Small intestine (tissue), 7 donors: ENCODE results near the gene TTC34. TPM values are rescaled to one million over a fixed set of nuclear protein-coding genes. Genes with fewer than 3 reads are reported as not detected.

Experiments
- DNase-seq, 2 donors: peaks; one replicate each; pipeline versions ENCODE4 v3.0.0 to v3.0.0-alpha.2; 2013
- FAIRE-seq: peaks from 2 replicates; lab custom pipeline; 2012; peaks lifted over from hg19 to GRCh38; lab: Jason Lieb, UNC
- H3K27ac ChIP-seq, 3 donors: one replicate each; pipeline ENCODE4 v1.5.1; 2013; ENCODE audit warnings: low read length in 2 of 3, mild to moderate bottlenecking in 2 of 3, control low read depth in 1 of 3, inconsistent platforms in 1 of 3, low read depth in 1 of 3, moderate library complexity in 1 of 3
- H3K27me3 ChIP-seq, 3 donors: one replicate each; pipeline ENCODE4 v1.6.1; 2013; ENCODE audit warnings: low read length in 3 of 3, inconsistent platforms in 1 of 3; ENCODE audit not compliant: control insufficient read depth in 3 of 3, insufficient read depth in 3 of 3
- H3K36me3 ChIP-seq, 3 donors: one replicate each; pipeline ENCODE4 v1.6.1; 2013; ENCODE audit warnings: low read length in 3 of 3, inconsistent platforms in 1 of 3, low read depth in 1 of 3, mild to moderate bottlenecking in 1 of 3, moderate library complexity in 1 of 3; ENCODE audit not compliant: control insufficient read depth in 3 of 3, insufficient read depth in 2 of 3
- H3K4me1 ChIP-seq, 3 donors: one replicate each; pipeline ENCODE4 v1.6.1; 2013; ENCODE audit warnings: low read length in 2 of 3, inconsistent platforms in 1 of 3, low read depth in 1 of 3, mild to moderate bottlenecking in 1 of 3, moderate library complexity in 1 of 3; ENCODE audit not compliant: control insufficient read depth in 3 of 3, insufficient read depth in 2 of 3
- H3K4me3 ChIP-seq, 3 donors: one replicate each; pipeline ENCODE4 v1.5.1; 2013; ENCODE audit warnings: low read length in 3 of 3, control low read depth in 1 of 3, inconsistent platforms in 1 of 3, low read depth in 1 of 3, mild to moderate bottlenecking in 1 of 3, moderate library complexity in 1 of 3
- H3K9me3 ChIP-seq, 2 donors: one replicate each; pipeline ENCODE4 v1.6.1; 2013; ENCODE audit warnings: low read depth in 1 of 2, low read length in 1 of 2; ENCODE audit not compliant: control insufficient read depth in 2 of 2, insufficient read depth in 1 of 2
- WGBS, 3 donors: extraction: QIAGEN DNeasy Blood & Tissue Kit; methylation state at CpG; one replicate each; pipeline ENCODE4 v1.1.7; 2013; 5-methylcytosine and 5-hydroxymethylcytosine counted together
- polyA plus RNA-seq, 4 donors: library from polyadenylated mRNA; stranded (reverse) in 3 of 4; unstranded in 1 of 4; fragments of 200-250 nt in 3 of 4; fragments of 120-200 nt in 1 of 4; gene quantifications; one replicate each; pipeline versions ENCODE4 v1.2.1 to v1.2.3, GENCODE V29; 2013
- donor health status: healthy with polysubstance abuse.
- donor health status: control.
- donor health status: control.
- donor health status: Bipolar disorder and iron deficiency.
- donor health status: healthy.

The TTC34 gene
- polyA plus RNA-seq, 4 donors: 0.22 to 1.9 TPM; not detected in 2

DNA sequence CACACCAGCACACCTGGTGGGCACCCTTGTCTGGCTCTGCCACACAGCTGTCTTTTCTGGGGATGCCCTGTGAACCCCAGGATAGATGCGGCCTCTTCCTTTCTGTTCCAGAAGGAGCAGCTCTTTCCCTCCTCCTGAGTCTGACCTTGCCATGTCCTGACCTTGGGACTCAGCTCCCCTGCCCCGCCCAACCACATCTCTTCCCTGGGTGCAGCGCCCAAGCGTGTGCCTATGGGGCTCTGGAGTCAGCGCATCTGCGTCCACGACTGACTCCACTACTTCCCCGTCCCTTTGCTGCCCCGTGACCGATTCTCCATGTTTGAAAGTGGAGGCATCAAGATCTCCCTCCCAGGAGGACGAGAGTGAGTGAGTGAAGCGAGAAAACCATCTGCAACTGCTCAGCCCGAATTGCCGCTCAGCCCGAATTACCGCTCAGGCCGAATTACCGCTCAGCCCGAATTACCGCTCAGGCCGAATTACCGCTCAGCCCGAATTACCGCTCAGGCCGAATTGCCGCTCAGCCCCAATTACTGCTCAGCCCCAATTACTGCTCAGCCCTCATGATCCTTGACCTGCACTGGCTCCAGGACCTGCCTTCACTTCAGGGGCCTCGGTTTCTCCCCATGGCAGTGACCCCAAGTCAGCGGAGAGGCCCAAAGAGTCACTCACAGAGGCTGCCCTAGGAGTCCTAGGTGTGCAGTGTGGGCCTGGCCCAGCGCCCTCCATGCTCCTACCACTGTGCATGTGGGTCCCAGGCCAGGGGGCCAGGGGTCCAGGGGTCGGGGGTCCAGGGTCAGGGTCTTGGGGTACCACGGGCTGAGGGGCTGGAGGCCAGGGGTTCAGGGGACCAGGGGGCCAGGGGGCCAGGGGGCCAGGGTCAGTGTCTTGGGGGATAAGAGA is 18.6 kb upstream of the TTC34 start:
- 85 to 92% (median 87%) methylated on average over 31 of the region's 31 CpGs for WGBS, 3 donors
- DNase-seq (no peak), FAIRE-seq (no peak)

DNA sequence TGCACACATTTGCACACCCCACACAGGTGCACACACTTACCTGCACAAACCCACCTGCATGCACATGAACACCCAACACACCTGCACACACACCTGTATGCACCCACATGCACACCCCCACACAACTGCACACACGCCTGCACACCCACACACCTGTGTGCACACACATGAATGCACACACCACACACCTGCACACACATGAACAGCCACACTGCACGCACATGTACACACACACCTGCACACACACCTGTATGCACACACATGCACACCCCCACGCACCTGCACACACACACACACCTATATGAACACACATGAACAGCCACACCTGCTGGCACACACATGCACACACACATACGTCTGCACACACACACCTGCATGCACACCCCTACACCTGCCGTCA is 17.9 kb upstream of the TTC34 start:
- Histone ChIP-seq H3K27me3 (no peaks in the 10 kb centered on the region), H3K9me3 (no peaks in the 10 kb centered on the region), H3K4me1 (no peaks in the 10 kb centered on the region), H3K4me3 (no peak overlapping the region), H3K36me3 (no peaks in the 10 kb centered on the region), H3K27ac (no peak overlapping the region)
- FAIRE-seq: no peak
- DNase-seq: no peak
- 80 to 86% (median 81%) methylated on average over 5 of the region's 5 CpGs for WGBS, 3 donors

More for the DNA sequence above, 18.6 kb upstream of the TTC34 start:
- Histone ChIP-seq H3K36me3 (no peaks in the 10 kb centered on the region), H3K4me3 (no peak overlapping the region), H3K27ac (no peak overlapping the region), H3K9me3 (no peaks in the 10 kb centered on the region), H3K4me1 (no peaks in the 10 kb centered on the region), H3K27me3 (no peaks in the 10 kb centered on the region)

DNA sequence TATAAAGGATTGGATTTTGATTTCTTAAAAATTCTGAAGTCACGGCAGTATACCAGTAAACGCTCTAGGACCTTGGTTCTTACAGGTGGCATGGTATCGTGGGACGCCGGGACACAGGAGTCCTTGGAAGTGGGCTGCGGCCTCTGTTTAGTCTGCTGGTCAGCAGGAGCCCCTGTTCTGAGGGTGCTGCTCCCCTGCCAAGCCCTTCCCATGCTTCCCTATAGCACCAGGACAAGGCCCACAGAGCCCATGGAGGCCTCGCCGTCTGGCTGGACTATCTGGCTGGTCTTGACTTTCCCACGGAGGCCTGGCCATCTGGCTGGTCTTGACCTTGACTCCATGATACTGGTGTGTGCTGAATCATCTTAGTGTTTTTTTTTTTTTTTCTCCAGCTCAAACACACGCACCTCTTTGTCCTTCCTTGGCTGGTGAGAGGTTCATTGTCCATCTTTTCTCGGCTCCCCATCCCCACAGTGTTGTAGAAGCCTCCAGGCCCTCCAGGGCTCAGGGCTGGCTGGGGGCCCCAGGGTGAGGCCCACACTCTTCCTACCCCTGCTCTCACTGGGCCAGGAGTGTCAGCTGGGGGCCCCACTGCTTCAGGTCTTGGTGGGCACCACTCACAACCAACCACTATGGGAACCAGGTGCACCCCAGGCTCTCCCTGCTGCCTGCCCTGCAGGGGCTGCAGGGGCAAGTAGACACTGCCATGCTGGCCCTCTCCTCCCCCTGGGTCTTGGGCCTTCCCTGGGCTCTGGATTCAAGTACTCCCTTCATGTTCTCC is 16.5 kb upstream of the TTC34 start:
- WGBS, 3 donors: 70 to 87% (median 86%) methylated on average over 11 of the region's 11 CpGs
- no peaks in the 10 kb centered on the region for H3K27me3 ChIP-seq

DNA sequence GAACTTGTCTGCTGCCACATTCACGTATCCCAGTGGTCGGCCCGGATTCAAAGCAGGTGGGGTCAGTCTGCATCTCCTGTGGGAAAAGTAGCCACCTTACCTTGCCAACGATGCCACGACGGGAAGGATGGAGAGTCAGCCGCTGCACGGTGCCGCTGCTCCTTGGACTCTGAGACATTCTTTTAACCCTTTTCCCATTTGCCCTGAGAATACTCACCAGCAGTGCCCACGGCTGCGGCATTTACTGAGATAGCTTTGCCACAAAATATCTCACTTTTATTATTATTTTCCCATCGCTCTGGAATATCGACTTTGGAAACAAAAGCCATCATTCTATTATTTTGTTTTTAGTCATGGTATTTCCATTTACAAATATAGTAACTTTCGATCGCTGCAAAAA is 15.3 kb upstream of the TTC34 start:
- Histone ChIP-seq H3K27ac (no peak overlapping the region), H3K36me3 (no peaks in the 10 kb centered on the region), H3K27me3 (no peaks in the 10 kb centered on the region), H3K4me1 (no peaks in the 10 kb centered on the region), H3K4me3 (no peak overlapping the region), H3K9me3 (peaks cover 0 to 6% of the 10 kb centered on the region in 2 donors)
- no peak for FAIRE-seq
- WGBS, 3 donors: 81 to 87% (median 83%) methylated on average over 15 of the region's 15 CpGs
- no peak for DNase-seq

More for the DNA sequence above, 16.5 kb upstream of the TTC34 start:
- FAIRE-seq (no peak), DNase-seq (no peak)
- no peak overlapping the region for H3K27ac ChIP-seq
- no peaks in the 10 kb centered on the region for H3K9me3 ChIP-seq
- no peak overlapping the region for H3K4me3 ChIP-seq
- no peaks in the 10 kb centered on the region for H3K4me1 ChIP-seq
- H3K36me3 ChIP-seq: no peaks in the 10 kb centered on the region

DNA sequence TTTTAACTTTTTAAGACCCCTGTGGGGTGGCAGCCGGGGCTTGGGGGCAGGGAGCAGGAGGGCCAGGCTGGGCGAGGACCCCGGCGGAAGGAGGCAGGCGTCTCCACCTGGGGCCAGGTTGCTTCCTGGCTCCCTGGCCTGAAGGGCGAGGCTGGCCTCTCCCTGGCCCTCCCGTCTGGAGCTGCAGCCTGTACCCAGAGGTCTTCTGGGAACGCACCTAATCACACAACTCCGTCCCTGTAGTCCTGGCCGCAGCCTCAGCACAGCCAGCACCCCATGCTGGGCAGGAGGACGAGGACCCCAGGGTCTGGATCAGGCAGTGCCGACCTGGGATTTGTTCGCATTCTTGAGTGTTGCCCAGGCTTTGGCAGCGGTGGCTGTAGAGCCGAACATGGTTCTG is 14.1 kb upstream of the TTC34 start:
- Histone ChIP-seq H3K4me1 (no peaks in the 10 kb centered on the region), H3K27ac (no peak overlapping the region), H3K9me3 (peaks cover 0 to 6% of the 10 kb centered on the region in 2 donors), H3K4me3 (no peak overlapping the region), H3K27me3 (no peaks in the 10 kb centered on the region), H3K36me3 (no peaks in the 10 kb centered on the region)
- DNase-seq: no peak
- FAIRE-seq: no peak
- 44 to 66% (median 65%) methylated on average over 15 of the region's 15 CpGs for WGBS, 3 donors

DNA sequence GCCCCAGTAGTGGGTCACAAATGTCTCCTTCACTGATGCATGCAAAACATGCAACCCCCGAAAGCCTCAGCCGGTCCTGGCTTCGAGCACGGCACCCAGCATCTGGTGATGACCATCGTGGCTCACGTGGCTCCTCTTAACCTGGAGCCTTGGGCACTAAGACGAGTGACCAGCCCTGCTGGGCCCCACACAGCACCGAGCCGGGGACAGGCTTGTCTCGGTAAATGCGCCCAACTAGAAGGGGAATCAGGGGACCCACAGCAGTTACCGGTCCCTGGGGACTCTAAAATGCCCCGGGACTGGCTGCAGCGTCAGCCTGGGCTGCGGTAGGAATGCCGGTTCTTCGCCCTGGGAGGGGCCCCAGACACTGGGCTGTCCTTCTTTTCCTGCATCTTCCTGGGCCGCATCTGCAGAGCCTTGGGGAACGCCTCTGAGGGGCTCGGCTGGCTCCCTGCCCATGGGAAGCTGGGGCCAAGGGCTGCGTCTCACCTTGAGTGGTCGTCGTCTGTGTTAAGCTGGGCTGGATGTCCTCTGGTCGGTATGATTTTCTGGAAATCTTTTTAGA is 13.1 kb upstream of the TTC34 start:
- H3K36me3 ChIP-seq: no peaks in the 10 kb centered on the region
- no peak for FAIRE-seq
- peaks cover 0 to 6% of the 10 kb centered on the region in 2 donors for H3K9me3 ChIP-seq
- no peaks in the 10 kb centered on the region for H3K4me1 ChIP-seq
- WGBS, 3 donors: 86 to 89% (median 88%) methylated on average over 23 to 24 of the region's 24 CpGs
- H3K4me3 ChIP-seq: no peak overlapping the region
- H3K27me3 ChIP-seq: no peaks in the 10 kb centered on the region
- no peak for DNase-seq
- no peak overlapping the region for H3K27ac ChIP-seq

DNA sequence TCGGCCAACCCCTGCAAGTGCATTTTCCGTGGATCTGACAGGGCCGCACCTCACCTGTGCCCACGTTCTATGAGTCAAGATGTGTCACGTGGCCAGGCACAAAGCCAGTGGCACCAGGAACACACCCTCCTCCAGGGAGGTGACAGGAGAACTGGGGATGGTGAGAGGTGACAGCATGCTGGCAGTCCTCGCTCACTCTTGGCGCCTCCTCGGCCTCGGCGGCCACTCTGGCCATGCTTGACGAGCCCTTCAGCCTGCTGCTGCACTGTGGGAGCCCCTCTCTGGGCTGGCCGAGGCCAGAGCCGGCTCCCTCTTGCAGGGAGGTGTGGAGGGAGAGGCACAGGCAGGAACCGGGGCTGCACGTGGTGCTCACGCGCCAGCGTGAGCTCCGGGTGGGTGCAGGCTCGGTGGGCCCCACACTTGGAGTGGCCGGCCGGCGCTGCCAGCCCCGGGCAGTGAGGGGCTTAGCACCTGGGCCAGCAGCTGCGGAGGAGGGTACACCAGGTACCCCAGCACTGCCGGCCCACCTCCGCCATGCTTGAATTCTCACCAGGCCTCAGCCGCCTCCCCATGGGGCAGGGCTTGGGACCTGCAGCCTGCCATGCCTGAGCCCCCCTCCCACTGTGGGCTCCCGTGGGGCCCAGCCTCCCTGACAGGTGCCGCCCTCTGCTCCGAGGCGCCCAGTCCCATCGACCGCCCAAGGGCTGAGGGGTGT is 11.6 kb upstream of the TTC34 start:
- WGBS, 3 donors: 93 to 96% (median 93%) methylated on average over 27 to 34 of the region's 34 CpGs
- Histone ChIP-seq H3K27ac (no peak overlapping the region), H3K36me3 (no peaks in the 10 kb centered on the region), H3K9me3 (peaks cover 0 to 6% of the 10 kb centered on the region in 2 donors), H3K27me3 (no peaks in the 10 kb centered on the region), H3K4me3 (no peak overlapping the region), H3K4me1 (no peaks in the 10 kb centered on the region)
- FAIRE-seq (no peak), DNase-seq (no peak)

DNA sequence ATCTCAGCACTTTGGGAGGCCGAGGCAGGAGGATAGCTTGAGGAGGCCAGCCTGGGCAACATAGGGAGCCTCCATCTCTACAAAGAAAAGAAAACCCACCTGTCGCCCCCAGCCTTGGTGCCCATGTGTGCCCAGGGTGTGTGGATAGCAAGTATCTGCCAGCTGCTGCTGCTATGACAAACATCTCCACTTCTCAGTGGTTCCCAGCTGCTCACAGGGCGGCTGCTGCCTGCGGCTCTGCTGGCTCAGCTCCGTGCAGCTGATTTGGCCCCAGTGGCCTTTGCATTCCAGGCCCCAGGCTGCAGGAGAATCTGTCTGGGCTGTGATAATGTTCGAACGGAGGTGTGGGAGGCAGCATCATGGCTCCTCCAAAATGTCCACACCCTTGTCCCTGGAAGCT is 10.6 kb upstream of the TTC34 start:
- H3K27me3 ChIP-seq: peaks cover 0 to under 1% (median 0%) of the 10 kb centered on the region in 3 donors
- H3K9me3 ChIP-seq: peaks cover 0 to 6% of the 10 kb centered on the region in 2 donors
- no peak for FAIRE-seq
- H3K27ac ChIP-seq: no peak overlapping the region
- H3K4me3 ChIP-seq: no peak overlapping the region
- DNase-seq: no peak
- H3K4me1 ChIP-seq: no peaks in the 10 kb centered on the region
- 82 to 88% (median 85%) methylated on average over 7 of the region's 7 CpGs for WGBS, 3 donors
- no peaks in the 10 kb centered on the region for H3K36me3 ChIP-seq
